ENCODE measurements around the gene NCOA1.

- TF ChIP-seq POLR2A (IDR thresholded peaks at IDR 0.05; ENCODE audit: low read depth, low read length) (no peak), BHLHE40 (IDR thresholded peaks at IDR 0.05; ENCODE audit: low read depth, low read length) (no peak), CHD1 (IDR thresholded peaks at IDR 0.05; ENCODE audit: low read depth, low read length) (no peak), RAD21 (IDR thresholded peaks at IDR 0.05; ENCODE audit: low read length) (no peak)
- TF ChIP-seq, protein P1, sequence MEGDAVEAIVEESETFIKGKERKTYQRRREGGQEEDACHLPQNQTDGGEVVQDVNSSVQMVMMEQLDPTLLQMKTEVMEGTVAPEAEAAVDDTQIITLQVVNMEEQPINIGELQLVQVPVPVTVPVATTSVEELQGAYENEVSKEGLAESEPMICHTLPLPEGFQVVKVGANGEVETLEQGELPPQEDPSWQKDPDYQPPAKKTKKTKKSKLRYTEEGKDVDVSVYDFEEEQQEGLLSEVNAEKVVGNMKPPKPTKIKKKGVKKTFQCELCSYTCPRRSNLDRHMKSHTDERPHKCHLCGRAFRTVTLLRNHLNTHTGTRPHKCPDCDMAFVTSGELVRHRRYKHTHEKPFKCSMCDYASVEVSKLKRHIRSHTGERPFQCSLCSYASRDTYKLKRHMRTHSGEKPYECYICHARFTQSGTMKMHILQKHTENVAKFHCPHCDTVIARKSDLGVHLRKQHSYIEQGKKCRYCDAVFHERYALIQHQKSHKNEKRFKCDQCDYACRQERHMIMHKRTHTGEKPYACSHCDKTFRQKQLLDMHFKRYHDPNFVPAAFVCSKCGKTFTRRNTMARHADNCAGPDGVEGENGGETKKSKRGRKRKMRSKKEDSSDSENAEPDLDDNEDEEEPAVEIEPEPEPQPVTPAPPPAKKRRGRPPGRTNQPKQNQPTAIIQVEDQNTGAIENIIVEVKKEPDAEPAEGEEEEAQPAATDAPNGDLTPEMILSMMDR (conservative IDR thresholded peaks at IDR 0.05; ENCODE audit: low read depth, low read length): no peak
These were observed 17.8 kb downstream of the NCOA1 start for GRCh38 chr2:24508878-24509277.

Data from IMR-90 (cell line).